Measurements from ENCODE around the gene TMPRSS11B. TPM values are rescaled to one million over a fixed set of nuclear protein-coding genes. Genes with fewer than 3 reads are reported as not detected.
"Not testable (repeated sequence)": the region's sequence is repeated elsewhere in the genome, so short reads cannot be mapped to it uniquely, and the experiment has no call there.

The TMPRSS11B gene
- total RNA-seq, 4 donors from 2014 or later, result 0.40 to 3.2 (median 1.6) TPM; not detected in 1

DNA sequence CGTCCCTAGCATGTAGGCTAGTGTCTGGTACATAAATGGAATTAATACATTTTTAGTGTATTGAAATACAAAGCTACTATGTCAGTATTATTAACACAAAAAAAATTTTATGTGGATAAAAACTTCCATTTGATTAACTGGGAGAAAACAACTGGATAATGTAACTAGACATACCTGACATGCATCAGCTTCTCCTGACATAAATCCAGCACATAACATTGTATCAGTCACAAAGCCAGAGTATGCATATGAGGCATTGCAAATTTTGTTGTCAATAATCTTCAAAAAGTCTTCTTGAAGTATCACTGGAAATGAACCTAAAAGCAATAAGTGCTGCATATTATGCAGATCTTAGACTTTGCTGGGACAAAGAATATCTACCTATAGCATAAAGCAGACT is 16.9 kb downstream of the TMPRSS11B start:
- Histone ChIP-seq H3K4me3 (no peak overlapping the region), H3K4me1 (no peaks in the 10 kb centered on the region), H3K27ac (no peak overlapping the region), H3K9me3 (no peaks in the 10 kb centered on the region), H3K27me3 (no peaks in the 10 kb centered on the region), H3K36me3 (no peaks in the 10 kb centered on the region)
- no peak for ATAC-seq
- WGBS, 2 donors (ENCODE audit: low coverage in 1 of 2), result 57% methylated on average over 1 of the region's 1 CpG
- TF ChIP-seq, protein P1, sequence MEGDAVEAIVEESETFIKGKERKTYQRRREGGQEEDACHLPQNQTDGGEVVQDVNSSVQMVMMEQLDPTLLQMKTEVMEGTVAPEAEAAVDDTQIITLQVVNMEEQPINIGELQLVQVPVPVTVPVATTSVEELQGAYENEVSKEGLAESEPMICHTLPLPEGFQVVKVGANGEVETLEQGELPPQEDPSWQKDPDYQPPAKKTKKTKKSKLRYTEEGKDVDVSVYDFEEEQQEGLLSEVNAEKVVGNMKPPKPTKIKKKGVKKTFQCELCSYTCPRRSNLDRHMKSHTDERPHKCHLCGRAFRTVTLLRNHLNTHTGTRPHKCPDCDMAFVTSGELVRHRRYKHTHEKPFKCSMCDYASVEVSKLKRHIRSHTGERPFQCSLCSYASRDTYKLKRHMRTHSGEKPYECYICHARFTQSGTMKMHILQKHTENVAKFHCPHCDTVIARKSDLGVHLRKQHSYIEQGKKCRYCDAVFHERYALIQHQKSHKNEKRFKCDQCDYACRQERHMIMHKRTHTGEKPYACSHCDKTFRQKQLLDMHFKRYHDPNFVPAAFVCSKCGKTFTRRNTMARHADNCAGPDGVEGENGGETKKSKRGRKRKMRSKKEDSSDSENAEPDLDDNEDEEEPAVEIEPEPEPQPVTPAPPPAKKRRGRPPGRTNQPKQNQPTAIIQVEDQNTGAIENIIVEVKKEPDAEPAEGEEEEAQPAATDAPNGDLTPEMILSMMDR (IDR thresholded peaks at IDR 0.05), result no peak
- TF ChIP-seq EP300 (IDR thresholded peaks at IDR 0.05), result no peak
- TF ChIP-seq POLR2AphosphoS5 (IDR thresholded peaks at IDR 0.05), result no peak
- TF ChIP-seq POLR2A (IDR thresholded peaks at IDR 0.05), result no peak

DNA sequence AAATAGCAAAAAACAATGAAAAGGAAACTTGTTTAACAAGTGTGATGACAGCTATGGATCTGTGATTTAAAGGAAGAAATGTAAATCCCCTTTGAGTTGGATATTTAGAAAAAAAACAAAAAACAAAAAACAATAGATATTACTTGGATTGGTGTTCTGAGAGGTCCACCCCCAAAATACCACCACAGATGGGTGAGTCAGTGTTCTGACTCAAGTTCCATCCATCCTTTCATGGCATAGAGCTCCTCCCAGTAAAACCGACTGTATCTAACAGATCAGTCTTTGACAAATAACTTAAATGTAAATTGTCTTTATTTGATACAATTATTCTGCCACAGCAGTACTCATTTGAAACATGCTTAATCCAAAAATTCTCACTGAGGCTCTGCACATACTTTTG is 27.4 kb downstream of the TMPRSS11B start:
- 7 to 14% methylated on average over 1 of the region's 1 CpG for WGBS, 2 donors (ENCODE audit: low coverage in 1 of 2)
- no peak for TF ChIP-seq EP300 (IDR thresholded peaks at IDR 0.05)
- TF ChIP-seq POLR2AphosphoS5 (IDR thresholded peaks at IDR 0.05), result no peak
- no peak for TF ChIP-seq POLR2A (IDR thresholded peaks at IDR 0.05)
- TF ChIP-seq, protein P1 (IDR thresholded peaks at IDR 0.05), result no peak
- H3K27ac ChIP-seq, result no peak overlapping the region
- ATAC-seq, result no peak
- H3K36me3 ChIP-seq, result no peaks in the 10 kb centered on the region
- H3K4me1 ChIP-seq, result no peaks in the 10 kb centered on the region
- no peaks in the 10 kb centered on the region for H3K27me3 ChIP-seq
- no peak overlapping the region for H3K4me3 ChIP-seq
- H3K9me3 ChIP-seq, result peaks cover 0 to 3% (median 0%) of the 10 kb centered on the region in 3 donors

DNA sequence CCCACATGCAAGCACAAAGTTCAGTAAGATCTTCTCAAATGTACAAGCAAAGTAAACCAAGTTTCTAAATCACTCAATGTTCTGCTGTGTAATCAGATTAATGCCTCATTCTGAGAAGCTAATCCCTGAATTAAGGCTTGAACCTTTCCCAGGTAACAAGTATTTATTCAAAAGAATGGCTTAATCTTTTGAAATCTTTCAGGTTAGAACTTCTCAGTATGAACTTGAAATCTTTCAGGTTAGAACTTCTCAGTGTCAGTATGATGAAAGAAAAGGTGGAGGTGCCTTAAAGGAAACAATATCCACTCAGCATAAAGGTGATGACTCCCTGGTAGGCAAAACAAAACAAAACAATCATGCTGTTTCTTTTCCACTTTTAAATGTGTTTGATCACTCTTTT is 29.0 kb downstream of the TMPRSS11B start:
- Histone ChIP-seq H3K9me3 (peaks cover 0 to 4% (median 0%) of the 10 kb centered on the region in 3 donors), H3K36me3 (no peaks in the 10 kb centered on the region), H3K4me1 (no peaks in the 10 kb centered on the region), H3K27me3 (no peaks in the 10 kb centered on the region), H3K27ac (no peak overlapping the region), H3K4me3 (no peak overlapping the region)
- ATAC-seq, result no peak
- TF ChIP-seq POLR2A (IDR thresholded peaks at IDR 0.05) (no peak), POLR2AphosphoS5 (IDR thresholded peaks at IDR 0.05) (no peak), EP300 (IDR thresholded peaks at IDR 0.05) (no peak)
- TF ChIP-seq, protein P1 (IDR thresholded peaks at IDR 0.05), result no peak

DNA sequence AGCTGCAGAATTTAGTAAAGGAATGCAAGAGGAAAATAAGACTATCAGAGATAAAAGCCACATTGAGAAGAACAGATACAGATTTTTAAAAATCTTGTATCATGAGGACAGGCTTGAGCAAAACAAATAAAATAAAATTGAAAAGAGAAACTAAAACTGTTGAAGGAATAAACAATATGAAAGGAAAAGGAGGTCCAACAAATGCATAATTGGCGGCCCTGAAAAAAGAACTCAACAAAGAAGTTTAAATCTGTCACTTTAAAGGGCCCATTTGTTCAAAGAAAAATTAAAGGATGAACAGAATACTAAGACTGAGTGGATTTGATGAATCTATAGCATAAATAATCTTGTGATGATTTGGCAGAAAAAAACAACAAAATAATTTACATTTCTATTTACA is 36.5 kb downstream of the TMPRSS11B start:
- TF ChIP-seq, protein P1 (IDR thresholded peaks at IDR 0.05), result no peak
- TF ChIP-seq EP300 (IDR thresholded peaks at IDR 0.05), result no peak
- no peak for TF ChIP-seq POLR2AphosphoS5 (IDR thresholded peaks at IDR 0.05)
- TF ChIP-seq POLR2A (IDR thresholded peaks at IDR 0.05), result no peak
- H3K27me3 ChIP-seq, result no peaks in the 10 kb centered on the region
- no peaks in the 10 kb centered on the region for H3K36me3 ChIP-seq
- no peak overlapping the region for H3K27ac ChIP-seq
- H3K9me3 ChIP-seq, result peaks cover 0 to 32% (median 0%) of the 10 kb centered on the region in 3 donors
- WGBS, 2 donors (ENCODE audit: low coverage in 1 of 2), result 59 to 82% methylated on average over 1 of the region's 1 CpG
- no peak overlapping the region for H3K4me3 ChIP-seq
- ATAC-seq, result no peak
- no peaks in the 10 kb centered on the region for H3K4me1 ChIP-seq

DNA sequence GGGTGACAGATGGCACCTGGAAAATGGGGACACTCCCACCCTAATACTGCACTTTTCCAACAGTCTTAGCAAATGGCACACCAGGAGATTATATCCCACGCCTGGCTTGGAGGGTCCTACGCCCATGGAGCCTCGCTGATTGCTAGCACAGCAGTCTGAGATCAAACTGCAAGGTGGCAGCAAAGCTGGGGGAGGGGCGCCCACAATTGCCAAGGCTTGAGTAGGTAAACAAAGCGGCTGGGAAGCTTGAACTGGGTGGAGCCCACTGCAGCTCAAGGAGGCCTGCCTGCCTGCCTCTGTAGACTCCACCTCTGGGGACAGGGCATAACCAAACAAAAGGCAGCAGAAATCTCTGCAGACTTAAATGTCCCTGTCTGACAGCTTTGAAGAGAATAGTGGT is 51.2 kb downstream of the TMPRSS11B start:
- not testable (repeated sequence) for H3K4me1 ChIP-seq, H3K27ac ChIP-seq, H3K36me3 ChIP-seq, ATAC-seq, H3K4me3 ChIP-seq, H3K27me3 ChIP-seq
- peaks cover 0 to 18% (median 0%) of the 10 kb centered on the region in 3 donors for H3K9me3 ChIP-seq
- 80% methylated on average over 1 of the region's 5 CpGs; no CpG with 5 or more reads in 1 of the 2 donors for WGBS, 2 donors (ENCODE audit: low coverage in 1 of 2)

All from gastroesophageal sphincter (tissue), 4 donors.